AG04450 (cell line): ENCODE results near the gene NEK7. TPM values are rescaled to one million over a fixed set of nuclear protein-coding genes. Genes with fewer than 3 reads are reported as not detected.
A peak's percentile ranks its signal among the peaks of the same experiment; 100 is the strongest.

Source experiments
- CTCF ChIA-PET: fragments of 300-600, 350-600 bp; formaldehyde crosslinking; extraction: SDS; loops from one replicate; lab custom pipeline; 2022; ENCODE audit warnings: antibody characterized with exemption, inconsistent platforms; lab: Charles Lee
- POLR2A ChIA-PET: fragments of 350-600 bp; formaldehyde crosslinking; extraction: SDS; loops from one replicate; lab custom pipeline; 2021; ENCODE audit warnings: antibody characterized with exemption, inconsistent platforms; lab: Yijun Ruan, JAX
- DNase-seq: peaks from one replicate; pipeline ENCODE4 v3.0.0-alpha.2; 2011; ENCODE audit warnings: low read depth, low spot score
- H3K27ac ChIP-seq: one replicate; pipeline ENCODE4 v1.5.1; 2012; ENCODE audit warnings: low read depth, low read length, control low read depth
- H3K27me3 ChIP-seq: one replicate; pipeline ENCODE4 v1.6.0; 2012; ENCODE audit warnings: low read length; ENCODE audit not compliant: control insufficient read depth, insufficient read depth
- H3K4me3 ChIP-seq: 2 replicates; pipeline ENCODE4 v1.5.1; 2011; ENCODE audit warnings: mild to moderate bottlenecking, low read depth, low read length, control low read depth
- H3K9me3 ChIP-seq: 2 replicates; pipeline ENCODE4 v1.5.1; 2012; ENCODE audit warnings: low read length; ENCODE audit not compliant: control insufficient read depth, insufficient read depth
- polyA plus RNA-seq: library from polyadenylated mRNA; depleted of rRNA; stranded (reverse); fragments of >200 nt; gene quantifications from 2 replicates; pipeline ENCODE4 v1.2.3, GENCODE V29; 2011
- TF ChIP-seq, protein P1 (sequence below): IDR thresholded peaks from 2 replicates; pipeline ENCODE4 v1.5.1; 2011; ENCODE audit warnings: low read depth, low read length, control low read depth, inconsistent platforms

Gene NEK7
- polyA plus RNA-seq, 1 experiment: 147 TPM

DNA sequence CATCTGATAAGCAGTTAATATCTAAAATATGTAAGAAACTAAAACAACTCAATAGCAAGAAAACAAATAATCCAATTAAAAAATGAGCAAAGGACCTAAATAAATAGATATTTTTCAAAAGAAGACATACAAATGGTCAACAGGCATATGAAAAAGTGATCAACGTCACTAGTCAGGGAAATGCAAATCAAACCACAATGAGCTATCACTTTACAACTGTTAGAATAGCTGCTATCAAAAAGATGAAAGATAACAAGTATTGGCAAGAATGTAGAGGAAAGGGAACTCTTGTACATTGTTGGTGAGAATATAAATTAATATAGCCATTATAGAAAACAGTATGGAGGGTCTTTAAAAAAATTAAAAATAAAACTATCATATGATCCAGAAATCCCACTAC lies 40.7 kb upstream of the NEK7 start:
- CTCF ChIA-PET: interaction anchor here (0.6 to 1.4 kb wide), 2 partner anchors 28 to 201 kb away, joined by 4 to 6 read pairs; no protein-coding TSS in a partner anchor
- Histone ChIP-seq H3K4me3 (no peak overlapping the region), H3K27me3 (no peaks in the 10 kb centered on the region), H3K27ac (no peak overlapping the region), H3K9me3 (no peaks in the 10 kb centered on the region)
- POLR2A ChIA-PET: no interaction called here
- TF ChIP-seq, protein P1, sequence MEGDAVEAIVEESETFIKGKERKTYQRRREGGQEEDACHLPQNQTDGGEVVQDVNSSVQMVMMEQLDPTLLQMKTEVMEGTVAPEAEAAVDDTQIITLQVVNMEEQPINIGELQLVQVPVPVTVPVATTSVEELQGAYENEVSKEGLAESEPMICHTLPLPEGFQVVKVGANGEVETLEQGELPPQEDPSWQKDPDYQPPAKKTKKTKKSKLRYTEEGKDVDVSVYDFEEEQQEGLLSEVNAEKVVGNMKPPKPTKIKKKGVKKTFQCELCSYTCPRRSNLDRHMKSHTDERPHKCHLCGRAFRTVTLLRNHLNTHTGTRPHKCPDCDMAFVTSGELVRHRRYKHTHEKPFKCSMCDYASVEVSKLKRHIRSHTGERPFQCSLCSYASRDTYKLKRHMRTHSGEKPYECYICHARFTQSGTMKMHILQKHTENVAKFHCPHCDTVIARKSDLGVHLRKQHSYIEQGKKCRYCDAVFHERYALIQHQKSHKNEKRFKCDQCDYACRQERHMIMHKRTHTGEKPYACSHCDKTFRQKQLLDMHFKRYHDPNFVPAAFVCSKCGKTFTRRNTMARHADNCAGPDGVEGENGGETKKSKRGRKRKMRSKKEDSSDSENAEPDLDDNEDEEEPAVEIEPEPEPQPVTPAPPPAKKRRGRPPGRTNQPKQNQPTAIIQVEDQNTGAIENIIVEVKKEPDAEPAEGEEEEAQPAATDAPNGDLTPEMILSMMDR: no peak
- DNase-seq: no peak

DNA sequence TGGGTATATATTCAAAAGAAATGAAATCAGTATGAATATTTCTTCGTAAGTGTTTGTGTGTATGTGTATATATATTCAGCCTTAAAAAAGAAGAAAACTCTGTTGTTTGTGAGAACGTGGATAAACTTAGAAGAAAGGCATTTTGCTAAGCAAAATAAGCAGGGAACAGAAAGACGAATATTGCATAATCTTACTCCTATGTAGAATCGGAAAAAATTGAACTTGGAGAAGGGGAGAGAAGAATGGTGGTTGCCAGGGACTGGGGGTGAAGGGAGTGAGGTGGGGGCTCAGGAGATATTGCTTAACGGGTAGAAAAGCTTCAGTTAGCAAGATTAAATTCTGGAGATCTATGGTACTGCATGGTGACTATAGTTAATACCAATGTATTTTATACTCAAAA lies 40.3 kb upstream of the NEK7 start:
- H3K27me3 ChIP-seq: no peaks in the 10 kb centered on the region
- no peak overlapping the region for H3K27ac ChIP-seq
- ChIA-PET CTCF (interaction anchor here (0.6 to 1.4 kb wide), 2 partner anchors 28 to 202 kb away, joined by 4 to 6 read pairs; no protein-coding TSS in a partner anchor), POLR2A (interaction anchor here (1.3 kb wide), 1 partner anchor 10 kb away, joined by 3 read pairs; no protein-coding TSS in a partner anchor)
- TF ChIP-seq, protein P1: no peak
- H3K9me3 ChIP-seq: no peaks in the 10 kb centered on the region
- no peak overlapping the region for H3K4me3 ChIP-seq
- DNase-seq: no peak

DNA sequence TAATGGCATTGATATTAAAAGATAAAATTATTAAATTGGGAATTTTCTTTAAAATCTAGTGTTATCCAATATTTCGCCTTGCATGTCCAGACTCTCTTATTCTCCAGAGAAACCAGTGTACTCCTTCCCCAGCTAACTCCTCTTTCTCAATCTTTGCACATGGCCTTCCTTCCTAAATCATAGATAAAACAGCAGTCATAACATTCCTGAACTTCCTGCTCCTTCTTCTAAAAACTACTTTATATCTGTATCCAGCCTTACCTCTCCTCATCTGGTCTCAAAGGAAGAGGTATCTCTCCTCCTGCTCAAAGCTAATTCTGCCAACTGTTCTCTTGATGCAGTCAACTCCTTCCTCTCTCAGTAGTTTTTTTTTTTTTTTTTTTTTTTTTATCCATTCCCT lies 39.5 kb upstream of the NEK7 start:
- CTCF ChIA-PET: interaction anchor here (0.6 to 1.4 kb wide), 3 partner anchors 12 to 193 kb away, joined by 3 to 6 read pairs (median 3); no protein-coding TSS in a partner anchor
- DNase-seq: no peak
- Histone ChIP-seq H3K27me3 (no peaks in the 10 kb centered on the region), H3K27ac (no peak overlapping the region), H3K9me3 (no peaks in the 10 kb centered on the region), H3K4me3 (no peak overlapping the region)
- POLR2A ChIA-PET: interaction anchor here (0.6 to 1.3 kb wide), 2 partner anchors 9 to 15 kb away, joined by 3 to 6 read pairs; no protein-coding TSS in a partner anchor
- TF ChIP-seq, protein P1: no peak

DNA sequence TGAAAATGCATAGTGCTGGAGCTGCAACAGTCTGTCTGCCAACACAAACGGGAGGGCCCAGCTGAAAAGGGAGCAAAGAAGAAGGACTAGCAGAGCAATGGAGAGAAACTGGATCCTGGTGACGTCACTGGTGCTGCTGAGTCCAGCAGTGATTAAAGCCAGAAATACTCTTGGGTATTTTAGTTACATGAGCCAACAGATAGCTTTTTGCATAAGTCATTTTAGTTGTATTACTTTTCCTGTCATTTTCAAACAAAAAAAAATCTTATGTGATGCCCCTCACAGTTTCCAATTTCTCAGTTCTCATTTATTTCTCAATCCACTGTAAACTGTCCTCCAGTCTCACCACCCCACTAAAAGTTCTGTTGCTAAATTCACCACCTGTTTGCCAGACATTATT lies 38.7 kb upstream of the NEK7 start:
- H3K27me3 ChIP-seq: no peaks in the 10 kb centered on the region
- ChIA-PET CTCF (interaction anchor here (0.6 to 1.8 kb wide), 3 partner anchors 13 to 194 kb away, joined by 3 to 4 read pairs (median 3); no protein-coding TSS in a partner anchor), POLR2A (no interaction called here)
- H3K27ac ChIP-seq: peak overlapping the region; percentile 25
- H3K4me3 ChIP-seq: no peak overlapping the region
- peak; percentile 91 for DNase-seq
- TF ChIP-seq, protein P1: no peak
- no peaks in the 10 kb centered on the region for H3K9me3 ChIP-seq

DNA sequence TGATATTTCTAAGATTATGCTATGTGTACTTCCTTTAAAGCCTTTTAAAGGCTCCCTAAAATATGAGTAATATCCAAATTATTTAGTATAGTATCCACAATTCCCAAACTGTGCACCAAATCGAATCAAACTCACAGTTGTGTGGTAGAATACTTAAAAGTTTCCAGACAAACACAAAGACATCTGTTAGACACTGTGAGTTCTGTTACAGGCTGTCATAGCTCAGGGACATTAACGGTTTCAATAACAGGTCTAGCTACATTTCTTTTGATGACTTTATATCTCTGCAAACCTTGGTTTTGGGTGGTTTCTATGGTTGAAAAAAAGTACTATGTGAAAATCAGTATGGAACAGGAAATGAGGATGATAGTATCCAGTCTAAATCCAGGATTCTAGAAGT lies 36.9 kb upstream of the NEK7 start:
- Histone ChIP-seq H3K4me3 (no peak overlapping the region), H3K27ac (no peak overlapping the region), H3K9me3 (no peaks in the 10 kb centered on the region), H3K27me3 (no peaks in the 10 kb centered on the region)
- DNase-seq: no peak
- TF ChIP-seq, protein P1: no peak
- ChIA-PET CTCF (interaction anchor here (1.8 kb wide), 1 partner anchor 11 kb away, joined by 4 read pairs; no protein-coding TSS in a partner anchor), POLR2A (no interaction called here)
